A549 treated with AZD2906 at 1 μM for 4 hours (cell line): ENCODE results near the gene CLASP1. TPM values are rescaled to one million over a fixed set of nuclear protein-coding genes. Genes with fewer than 3 reads are reported as not detected.

ENCODE experiments used
- total RNA-seq: library from RNA; stranded (reverse); fragments of 200-300 nt; extraction: Qiagen RNA extraction; gene quantifications from 5 replicates; pipeline ENCODE4 v1.2.3, GENCODE V29; 2022

CLASP1 gene
- 17.5 to 22.6 TPM (median 20.0 TPM) in 5 replicates for total RNA-seq

GRCh38 chr2:121649149-121649595 is at the start of gene CLASP1:
Gene CLASP1 (minus strand): TSS chr2:121649462. CDS start chr2:121605895, 43,567 bp downstream.

Other genes with a start within 250 kb of the CLASP1 start
- gene RNU4ATAC, start 118.6 kb downstream of the CLASP1 start, total RNA-seq, result not detected in 5 replicates
- 59.6 to 65.2 TPM (median 63.3 TPM) in 5 replicates for gene NIFK, start 87.4 kb upstream of the CLASP1 start, total RNA-seq
- 54.3 to 60.3 TPM (median 59.0 TPM) in 5 replicates for gene TSN, start 106.2 kb upstream of the CLASP1 start, total RNA-seq